Midbrain (tissue), 1 donor: Measurements from ENCODE around the gene CRACDL.

Experiments
- DNase-seq: peaks from one replicate; lab custom pipeline; 2025; lab: John Stamatoyannopoulos, UW

The CRACDL gene

DNA sequence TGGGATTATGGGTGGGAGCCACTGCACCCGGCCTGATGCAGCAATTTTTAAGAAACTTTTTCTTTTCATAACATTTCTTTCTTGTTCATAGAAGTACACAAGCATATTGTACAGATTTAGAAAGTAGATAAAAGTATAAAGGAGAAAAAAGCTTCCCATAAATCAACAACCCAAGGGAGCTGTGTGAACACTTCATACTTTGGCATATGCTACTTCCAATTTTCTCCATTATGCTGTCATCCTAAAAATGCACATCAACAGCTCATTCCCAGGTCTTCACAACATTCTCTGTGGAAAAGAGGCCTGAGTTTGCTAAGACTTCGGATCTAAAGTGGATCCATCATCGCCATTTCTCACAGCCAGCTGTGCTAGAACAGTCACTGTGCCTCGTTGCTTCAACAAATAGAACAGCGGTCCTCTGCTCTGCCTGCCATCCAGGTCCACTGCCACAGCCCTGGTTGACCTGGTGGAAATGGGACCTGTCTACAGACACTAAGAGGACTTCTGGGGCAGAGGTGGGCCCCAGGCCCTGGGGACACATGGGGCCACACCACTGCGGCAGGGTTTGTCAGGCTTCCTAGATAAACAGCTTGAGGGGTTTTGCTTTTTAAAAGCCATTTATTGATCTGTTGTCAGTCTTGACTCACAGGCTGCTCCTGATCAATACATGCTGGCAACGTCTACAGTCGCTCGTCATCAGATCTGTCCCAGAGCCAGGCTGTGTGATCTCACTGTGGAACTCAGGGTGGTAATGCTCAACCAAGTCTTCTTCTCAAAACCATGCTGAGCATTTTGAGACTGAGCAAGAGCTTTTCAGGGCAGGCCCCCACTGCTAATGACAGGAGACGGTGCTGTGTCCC, 132.4 kb downstream of the CRACDL start:
- no peak for DNase-seq

GRCh38 chr2:98802344-98802743, 133.7 kb downstream of the CRACDL start:
- DNase-seq = no peak

- no peak for DNase-seq
Observed at GRCh38 chr2:98801921-98802321, 134.1 kb downstream of the CRACDL start.

DNA sequence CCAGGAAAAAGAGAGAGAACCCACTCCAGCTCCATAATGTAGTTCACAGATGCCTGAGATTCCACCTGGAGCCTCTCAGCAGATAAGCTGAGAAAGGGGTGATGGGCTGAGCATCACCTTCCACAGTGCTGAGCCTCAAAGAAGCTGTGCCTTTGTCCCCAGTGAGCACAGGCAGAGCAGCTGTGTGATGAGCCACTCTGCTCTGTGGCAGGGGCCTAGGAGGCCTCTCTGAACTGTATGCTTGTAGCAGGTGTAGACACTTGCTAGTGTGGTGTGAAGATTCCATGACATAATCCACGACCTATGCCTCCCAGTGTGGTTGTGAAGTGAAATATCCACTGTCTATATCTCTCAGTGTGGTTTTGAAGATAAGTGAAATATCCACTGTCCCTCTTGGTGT, 134.7 kb downstream of the CRACDL start:
- no peak for DNase-seq

GRCh38 chr2:98800330-98801064, 135.5 kb downstream of the CRACDL start:
- no peak for DNase-seq

DNA sequence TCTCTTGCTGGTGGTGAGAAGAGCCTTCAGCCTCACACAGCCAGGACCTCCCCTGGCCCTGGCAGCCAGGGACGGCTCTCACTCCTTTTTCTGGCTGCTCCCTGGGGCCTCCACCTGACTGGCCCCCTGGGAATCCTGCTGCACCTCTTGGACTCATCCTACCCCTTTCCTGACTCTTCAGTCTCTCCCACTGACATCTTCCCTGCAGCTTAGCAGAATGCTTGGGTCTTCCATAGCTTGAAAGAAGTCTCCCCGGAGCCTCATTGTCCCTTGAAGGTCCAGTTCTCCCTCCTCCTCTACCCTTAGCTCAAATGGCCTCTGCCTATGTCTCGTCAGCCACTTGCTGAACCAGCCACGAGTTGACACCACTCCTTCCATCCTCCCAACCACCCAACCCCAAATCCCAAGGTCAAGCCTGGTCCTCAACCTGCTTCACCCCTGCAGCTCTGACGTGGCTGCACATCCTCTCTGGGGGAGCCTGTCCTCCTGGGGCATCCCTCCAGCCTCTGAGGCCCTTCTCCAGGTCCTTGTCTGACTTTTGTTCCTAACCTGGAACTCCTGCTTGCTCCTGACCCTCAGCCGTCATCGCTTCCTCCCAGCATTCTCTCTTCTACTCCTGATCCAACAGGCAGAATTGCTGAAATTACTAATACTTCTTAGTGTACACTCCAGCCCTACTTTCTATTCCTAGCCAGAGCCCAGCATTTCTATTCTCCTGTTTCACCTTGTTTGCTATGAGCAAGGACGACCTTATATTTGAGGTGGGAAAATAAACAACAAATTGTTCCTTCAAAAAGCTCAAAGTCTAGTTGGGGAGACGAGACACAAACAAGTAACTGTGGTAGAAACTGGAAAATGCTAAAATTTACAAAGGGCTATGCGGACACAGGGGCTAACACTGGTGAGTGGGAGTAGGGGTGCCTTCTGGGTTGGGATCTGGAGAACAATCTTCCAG, 136.4 kb downstream of the CRACDL start:
- no peak for DNase-seq

DNA sequence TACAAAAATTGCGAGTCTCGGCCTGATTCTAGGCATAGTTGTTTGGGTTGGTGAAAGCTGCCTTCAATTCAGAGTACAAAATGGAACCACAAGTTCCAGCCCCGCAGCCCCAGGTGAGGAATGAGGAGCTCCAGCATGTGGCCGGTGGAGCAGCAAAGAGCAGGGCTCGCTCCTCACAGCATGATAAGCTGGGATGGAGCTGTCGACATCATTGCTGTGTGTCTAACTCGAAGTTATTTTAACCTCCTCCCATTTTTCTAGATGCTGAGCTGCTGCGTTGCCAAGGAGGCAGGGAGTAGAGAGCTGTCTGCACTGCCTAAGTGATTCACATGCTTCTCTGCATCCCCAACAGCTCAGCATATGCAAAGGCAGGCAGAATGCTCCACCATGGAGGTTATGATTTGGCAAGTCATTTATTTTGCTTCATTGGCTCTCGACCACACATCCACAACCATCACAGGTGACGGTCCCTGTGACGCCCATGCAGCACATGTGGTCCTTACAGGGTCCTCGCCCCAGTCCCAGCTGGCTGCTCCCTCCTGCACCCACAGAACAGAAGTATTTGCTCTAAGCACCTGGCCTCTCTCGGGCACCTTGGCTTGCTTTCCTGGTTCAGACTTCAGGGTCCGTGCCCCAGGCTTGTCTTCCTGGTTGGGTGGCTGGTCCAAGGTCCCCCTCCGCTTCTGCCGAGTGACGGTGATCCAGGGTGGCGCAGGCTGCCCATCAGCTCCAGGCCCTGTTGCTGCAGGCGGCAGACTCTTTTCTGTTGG, 139.1 kb downstream of the CRACDL start:
- no peak for DNase-seq

DNA sequence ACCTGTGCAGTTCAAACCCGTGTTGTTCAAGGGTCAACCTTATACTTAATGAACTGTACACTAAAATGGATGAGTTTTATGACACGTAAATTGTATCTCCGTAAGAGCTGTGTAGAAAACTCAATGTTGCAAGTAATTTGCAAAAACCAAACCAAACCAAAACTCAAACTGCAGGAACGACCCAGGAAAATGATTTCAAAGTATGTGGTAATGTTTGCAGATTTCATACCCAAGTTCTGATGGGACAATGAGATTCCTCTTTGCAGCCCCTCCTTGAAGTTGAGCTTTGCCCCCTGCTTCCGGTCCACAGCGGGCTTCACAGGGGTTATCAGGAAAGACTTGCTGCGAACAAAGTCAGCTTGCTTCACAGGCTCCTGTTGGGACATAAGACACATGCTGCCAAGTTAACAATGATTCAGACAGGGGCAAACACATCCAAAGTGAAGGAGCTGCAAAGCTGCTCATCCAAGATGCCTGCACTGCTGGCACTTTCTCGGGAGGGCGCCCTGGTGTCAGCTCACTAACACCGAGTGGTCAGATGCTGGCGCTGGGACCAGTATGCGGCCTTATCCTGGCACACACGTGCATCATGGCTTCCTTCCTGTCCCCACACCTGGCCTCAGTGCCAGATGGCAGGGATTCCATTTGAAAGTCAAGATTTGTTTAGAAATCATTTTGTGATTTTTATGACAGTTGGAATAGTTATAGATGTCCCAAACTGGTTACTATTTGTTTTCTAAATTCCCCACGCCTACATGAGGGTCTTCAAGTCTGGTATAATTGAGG, 139.9 kb downstream of the CRACDL start:
- DNase-seq = no peak

- DNase-seq = no peak
Observed at GRCh38 chr2:98793897-98794830, 141.9 kb downstream of the CRACDL start.

GRCh38 chr2:98793275-98793674, 142.8 kb downstream of the CRACDL start:
- no peak for DNase-seq

- no peak for DNase-seq
Observed at GRCh38 chr2:98790221-98790620, 145.8 kb downstream of the CRACDL start.

DNA sequence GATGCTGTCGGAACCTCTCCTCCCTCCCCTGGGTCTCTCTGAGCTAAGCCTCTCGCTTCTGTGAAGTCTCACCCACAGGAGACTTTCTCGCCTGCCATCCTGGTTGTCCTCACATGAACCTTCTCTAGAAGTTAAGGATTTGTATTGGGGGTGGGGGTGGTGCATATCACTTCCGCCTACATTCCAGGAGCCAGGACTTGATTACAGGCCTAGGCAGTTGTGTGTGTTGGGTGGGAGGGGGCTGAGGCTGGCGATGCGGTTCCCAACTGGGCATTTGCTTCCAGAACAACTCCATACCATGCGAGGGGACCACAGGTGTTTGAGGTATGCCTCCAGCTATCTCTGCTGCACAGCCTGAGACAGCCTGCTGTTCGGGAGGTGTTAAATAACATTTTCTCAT, 148.3 kb downstream of the CRACDL start:
- DNase-seq = no peak

DNA sequence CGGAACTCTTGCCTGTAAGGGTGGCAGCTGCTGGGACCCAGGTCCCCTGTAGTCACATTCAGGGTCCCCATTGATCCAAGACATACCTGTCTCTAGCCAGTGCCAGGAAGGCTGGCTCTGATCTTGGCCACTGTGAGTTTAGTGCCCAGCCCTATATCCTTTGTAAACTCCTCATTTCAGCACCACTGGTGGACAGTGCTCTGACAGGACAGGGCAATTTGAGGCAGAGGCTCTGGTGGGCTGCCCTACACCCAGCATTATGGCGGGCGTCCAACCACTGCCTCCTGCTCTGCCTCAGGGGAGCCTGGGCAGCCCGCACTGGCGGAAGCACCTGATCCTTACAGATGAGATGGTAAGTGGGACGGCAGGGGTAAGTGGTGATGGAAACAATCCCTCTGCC, 149.8 kb downstream of the CRACDL start:
- DNase-seq = no peak

GRCh38 chr2:98782570-98782969, 153.5 kb downstream of the CRACDL start:
- no peak for DNase-seq

GRCh38 chr2:98781822-98782221, 154.2 kb downstream of the CRACDL start:
- DNase-seq = no peak

DNA sequence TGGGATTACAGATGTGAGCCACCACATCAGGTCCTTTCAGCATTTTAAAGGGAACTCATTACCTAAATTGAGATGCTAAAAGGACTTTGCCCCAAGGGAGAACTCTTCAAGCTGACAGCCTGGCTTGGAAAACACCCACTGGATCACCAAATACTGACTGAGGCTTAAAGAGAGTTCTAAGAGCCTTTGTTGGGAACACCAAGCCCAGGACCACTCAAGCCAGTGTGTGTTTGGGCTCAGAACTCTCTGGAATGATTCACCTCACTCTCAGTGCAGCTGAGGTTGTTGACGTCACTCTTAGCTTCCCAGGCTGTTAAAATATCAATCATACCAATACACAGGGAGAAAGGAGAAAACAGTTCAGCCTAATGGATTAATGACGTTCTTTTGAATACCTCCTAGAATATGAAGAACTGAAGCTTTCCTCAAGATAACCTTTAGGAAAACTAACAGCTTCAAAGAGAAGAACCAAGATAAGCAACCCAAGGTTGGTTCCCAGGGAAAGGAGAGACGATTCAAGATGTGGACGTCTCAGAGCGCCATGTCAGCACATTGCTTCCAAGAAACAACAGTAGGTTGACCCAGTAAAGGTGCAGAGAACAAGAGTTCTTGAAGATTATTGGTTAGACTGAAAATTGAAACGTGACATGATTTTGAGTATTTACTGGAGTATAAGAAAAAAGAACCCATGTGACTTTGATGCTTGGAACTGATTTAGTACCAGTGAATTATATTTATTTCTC, 157.1 kb downstream of the CRACDL start:
- no peak for DNase-seq

DNA sequence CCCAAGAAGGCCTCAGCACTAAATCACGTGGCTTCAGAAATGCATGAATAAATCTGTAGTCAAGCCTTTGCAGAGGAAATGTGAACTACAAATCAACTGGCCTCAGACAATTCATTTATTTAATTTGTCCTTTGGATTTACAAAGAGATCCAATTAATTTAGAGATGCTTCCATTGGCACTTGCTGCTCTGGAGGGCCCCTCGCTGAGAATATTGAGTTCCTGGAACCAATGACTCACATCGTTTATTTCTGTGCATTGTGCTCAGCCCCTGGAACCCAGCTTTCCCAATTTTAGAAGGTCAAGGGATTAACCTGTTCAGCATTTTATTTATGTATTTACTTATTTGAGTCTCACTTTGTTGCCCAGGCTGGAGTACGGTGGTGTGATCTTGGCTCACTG, 157.9 kb downstream of the CRACDL start:
- DNase-seq = no peak

DNA sequence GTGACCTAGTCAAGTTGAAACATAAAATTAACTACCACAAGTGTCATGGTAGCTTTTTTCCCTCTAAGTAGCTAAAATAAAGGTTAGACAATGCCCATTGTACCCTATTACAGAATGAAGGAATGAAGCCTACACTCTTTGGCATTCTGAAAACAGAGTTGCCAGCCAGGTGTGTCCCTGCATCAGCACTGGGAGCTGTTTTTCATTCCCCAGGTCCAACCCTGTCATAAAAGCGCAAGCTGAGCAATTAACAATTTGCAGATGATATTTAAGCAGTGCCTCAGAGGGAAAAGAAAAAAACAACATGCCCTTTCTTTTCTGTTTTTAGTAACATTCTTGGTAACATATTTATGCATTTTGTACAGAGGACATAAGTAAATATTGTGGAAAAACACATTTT, 158.3 kb downstream of the CRACDL start:
- no peak for DNase-seq

DNA sequence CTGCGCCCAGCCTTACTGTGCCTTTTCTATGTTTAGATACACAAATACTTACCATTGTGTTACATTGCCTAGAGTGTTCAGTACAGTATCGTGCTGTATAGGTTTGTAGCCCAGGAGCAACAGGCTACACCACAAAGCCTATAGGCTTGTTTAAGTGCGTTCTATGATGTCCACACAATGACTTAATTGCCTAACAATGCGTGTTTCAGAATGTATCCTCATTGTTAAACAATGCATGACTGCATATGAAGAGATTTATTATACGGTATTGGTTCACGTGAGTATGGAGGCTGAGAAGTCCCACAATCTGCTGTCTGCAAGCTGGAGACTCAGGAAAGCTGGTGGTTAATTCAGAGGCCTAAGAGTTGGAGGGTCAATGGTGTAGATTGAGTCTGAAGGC, 158.9 kb downstream of the CRACDL start:
- DNase-seq = no peak
